NCI-H1092 (cell line): ENCODE results near the gene LOC101059915.
"Not testable (repeated sequence)": the region's sequence is repeated elsewhere in the genome, so short reads cannot be mapped to it uniquely, and the experiment has no call there.

ENCODE experiments used
- DNase-seq: peaks from one replicate; lab custom pipeline; 2025; lab: John Stamatoyannopoulos, UW

Gene LOC101059915

GRCh38 chrX:71675636-71676035 is 8.3 kb downstream of the LOC101059915 start:
- not testable (repeated sequence) for DNase-seq

DNA sequence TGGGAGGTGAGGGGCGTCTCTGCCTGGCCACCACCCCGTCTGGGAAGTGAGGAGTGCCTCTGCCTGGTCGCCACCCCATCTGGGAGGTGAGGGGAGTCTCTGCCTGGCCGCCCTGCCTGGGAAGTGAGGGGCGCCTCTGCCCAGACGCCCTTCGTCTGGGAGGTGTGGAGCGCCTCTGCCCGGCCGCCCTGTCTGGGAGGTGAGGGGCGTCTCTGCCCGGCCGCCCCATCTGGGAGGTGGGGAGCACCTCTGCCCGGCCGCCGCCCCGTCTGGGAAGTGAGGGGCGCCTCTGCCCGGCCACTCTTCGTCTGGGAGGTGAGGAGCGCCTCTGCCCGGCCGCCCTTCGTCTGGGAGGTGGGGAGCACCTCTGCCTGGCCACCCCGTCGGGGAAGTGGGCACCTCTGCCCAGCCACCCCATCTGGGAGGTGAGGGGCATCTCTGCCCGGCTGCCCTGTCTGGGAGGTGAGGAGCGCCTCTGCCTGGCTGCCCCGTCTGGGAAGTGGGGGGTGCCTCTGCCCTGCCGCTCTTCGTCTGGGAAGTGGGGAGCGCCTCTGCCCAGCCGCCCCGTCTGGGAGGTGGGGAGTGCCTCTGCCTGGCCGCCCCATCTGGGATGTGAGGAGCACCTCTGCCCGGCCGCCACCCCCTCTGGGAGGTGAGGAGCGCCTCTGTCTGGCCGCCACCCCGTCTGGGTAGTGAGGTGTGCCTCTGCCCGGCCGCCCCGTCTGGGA is 8.9 kb downstream of the LOC101059915 start:
- DNase-seq = not testable (repeated sequence)

DNA sequence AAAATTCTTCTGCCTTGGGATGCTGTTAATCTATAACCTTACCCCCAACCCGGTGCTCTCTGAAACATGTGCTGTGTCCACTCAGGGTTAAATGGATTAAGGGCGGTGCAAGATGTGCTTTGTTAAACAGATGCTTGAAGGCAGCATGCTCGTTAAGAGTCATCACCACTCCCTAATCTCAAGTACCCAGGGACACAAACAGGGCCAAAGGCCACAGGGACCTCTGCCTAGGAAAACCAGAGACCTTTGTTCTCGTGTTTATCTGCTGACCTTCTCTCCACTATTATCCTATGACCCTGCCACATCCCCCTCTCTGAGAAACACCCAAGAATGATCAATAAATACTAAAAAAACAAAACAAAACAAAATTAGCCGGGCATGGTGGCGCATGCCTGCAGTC is 9.8 kb downstream of the LOC101059915 start:
- not testable (repeated sequence) for DNase-seq

GRCh38 chrX:71679575-71680207 is 12.3 kb downstream of the LOC101059915 start:
- no peak for DNase-seq

GRCh38 chrX:71696641-71697465 is 29.5 kb downstream of the LOC101059915 start:
- not testable (repeated sequence) for DNase-seq

DNA sequence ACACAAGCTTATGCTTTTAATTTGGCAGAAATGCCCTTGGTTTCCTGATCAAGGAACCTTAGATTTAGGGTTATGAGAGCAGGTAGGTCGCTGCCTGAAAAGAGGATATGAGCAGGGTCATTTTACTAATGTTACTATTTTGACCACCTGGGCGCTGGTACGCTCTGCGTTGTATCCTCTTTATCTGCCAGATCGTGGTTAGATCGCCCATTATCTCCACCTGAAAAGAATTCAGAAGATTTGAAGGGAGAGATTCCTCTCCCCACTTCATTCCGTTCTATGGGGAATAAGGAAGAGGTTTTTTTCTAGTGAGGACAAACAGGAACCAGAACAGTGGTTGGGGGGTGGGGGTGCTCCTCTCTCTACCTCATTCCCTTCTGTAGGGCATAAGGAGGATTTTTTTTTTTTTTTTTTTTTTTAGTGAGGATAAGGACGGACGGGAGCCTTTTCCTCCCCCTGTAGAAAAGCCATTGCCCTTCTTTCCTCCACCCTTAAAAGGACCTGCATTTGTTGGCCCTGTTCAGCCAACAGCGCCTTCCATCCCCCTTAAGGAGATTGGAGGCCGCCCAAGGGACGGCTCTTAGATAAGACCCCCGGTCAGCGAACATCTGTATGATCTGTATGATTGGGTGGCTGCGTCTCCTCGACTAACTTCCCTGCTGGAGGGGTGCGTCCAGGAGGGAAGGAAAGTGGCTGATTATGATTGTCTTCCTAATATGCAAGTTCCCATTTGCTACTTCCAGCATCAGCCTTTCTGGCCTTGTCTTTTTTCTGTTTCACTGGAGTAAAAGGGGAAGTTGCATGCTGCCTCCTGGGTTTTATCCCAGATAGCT is 30.3 kb downstream of the LOC101059915 start:
- DNase-seq = not testable (repeated sequence)

DNA sequence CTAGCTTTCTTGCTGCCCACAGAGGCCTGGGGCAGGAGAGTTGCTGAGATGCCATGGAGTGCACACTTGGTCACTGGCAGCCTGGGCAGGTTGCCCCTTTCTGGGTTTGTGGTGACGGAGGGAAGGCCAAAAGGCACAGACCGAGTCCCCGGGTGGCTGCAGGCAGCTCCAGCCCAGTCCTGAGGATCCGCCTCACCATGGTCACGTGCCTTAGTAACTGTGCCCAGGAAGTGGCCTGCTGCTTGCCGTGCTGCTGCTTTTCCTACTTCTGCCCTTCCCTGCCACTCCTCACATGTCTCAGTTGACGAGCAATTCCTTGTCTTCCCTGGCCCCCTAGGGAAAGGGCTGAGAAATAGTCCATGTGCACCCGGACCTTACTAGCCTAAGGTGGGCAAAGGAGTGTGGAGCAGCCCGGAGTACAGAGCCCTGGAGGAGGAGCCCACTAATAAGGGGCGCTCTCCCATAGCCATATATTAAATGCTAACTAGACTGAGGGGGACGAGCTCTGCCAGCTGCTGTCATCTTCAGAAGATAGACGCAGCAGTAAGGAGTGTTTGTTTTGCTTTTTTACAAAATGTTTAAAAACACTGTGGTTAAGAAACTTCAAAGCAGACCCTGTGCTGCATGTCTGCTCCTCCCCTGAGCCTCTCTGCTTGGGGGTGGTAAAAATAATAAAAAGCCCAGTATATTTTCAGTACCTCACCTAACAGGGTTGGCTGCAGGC is 31.1 kb downstream of the LOC101059915 start:
- DNase-seq = not testable (repeated sequence)

DNA sequence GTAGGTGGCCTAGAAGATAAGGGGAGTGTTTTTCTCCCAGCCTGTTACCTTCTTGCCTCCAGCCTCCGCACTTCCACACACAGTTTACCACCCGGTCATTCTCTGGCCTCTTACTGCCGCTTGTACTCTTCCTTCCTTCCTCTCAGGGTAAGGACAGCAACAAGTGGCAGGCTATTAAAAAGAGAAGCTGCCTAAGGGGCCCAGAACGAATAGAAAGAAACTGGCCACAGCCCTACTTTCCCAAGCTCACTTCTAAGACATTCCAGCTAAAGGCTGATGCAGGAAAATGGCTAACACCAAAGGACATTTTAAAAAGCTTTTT is 31.6 kb downstream of the LOC101059915 start:
- not testable (repeated sequence) for DNase-seq

GRCh38 chrX:71702853-71703252 is 35.5 kb downstream of the LOC101059915 start:
- DNase-seq = not testable (repeated sequence)

DNA sequence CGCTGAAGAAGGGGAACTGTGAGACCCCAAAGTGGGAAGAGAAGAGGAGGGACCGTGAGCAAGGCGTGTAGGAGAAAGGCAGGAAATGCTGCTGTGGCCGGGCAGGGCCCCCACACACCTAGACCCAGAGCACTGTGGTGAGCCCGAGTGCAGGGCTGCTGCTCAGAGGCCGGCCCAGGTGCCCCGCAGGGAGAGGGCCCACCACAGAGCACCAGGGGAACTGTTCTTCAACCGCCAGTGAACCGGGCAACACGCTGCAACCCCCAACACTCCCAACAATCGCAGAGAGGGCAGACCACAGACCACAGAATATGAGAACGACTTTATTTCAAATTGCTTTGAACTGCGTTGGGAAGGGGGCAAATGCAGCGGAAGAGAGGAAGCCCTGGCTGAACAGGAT is 46.7 kb downstream of the LOC101059915 start:
- DNase-seq = not testable (repeated sequence)

DNA sequence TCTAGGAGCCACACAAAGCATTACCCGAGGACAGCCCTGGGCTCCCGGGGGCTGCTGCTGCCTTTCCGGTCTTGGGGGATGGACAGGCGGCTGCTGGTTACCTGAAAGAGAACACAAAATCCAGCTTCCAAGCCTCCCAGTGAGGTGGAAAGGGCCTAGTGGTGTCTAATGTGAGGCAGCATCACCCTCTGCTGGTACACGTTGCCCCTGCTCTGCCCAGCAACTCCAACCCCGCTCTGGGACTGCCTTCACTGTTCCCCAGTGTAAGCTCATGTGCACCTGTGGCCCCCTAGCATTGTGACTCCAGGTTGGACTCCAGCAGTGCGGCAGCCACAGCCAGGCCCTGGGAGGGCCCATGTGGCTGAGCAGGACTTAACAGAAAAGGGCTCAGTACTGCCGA is 48.2 kb downstream of the LOC101059915 start:
- not testable (repeated sequence) for DNase-seq

- DNase-seq = not testable (repeated sequence)
Observed at GRCh38 chrX:71716323-71716722, 49.0 kb downstream of the LOC101059915 start.

DNA sequence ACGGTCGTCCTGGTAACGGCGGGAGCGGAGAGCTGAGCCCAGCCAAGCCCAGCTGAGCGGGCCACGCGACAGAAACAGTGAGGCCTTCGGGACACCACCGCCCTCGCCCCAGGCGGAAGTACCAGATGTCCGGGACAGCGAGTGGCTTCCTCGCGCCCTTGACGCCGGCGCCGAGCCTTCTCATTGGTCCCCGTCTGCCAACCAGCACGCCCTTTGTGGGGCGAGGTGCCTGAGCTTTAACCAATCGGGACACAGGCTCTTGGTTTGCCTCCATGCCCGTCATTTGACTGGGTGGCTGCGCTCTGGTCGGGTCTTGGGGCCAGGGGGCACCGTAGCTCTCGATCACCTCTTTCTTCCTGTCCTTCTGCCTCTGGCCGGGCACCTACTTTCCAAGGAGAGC is 50.8 kb downstream of the LOC101059915 start, which contains the start of gene CXorf49:
Gene CXorf49, minus strand, starts transcription at position 101 of the 400 bp plus-strand sequence. CDS start 134 bp downstream, outside the sequence.
- DNase-seq = not testable (repeated sequence)

DNA sequence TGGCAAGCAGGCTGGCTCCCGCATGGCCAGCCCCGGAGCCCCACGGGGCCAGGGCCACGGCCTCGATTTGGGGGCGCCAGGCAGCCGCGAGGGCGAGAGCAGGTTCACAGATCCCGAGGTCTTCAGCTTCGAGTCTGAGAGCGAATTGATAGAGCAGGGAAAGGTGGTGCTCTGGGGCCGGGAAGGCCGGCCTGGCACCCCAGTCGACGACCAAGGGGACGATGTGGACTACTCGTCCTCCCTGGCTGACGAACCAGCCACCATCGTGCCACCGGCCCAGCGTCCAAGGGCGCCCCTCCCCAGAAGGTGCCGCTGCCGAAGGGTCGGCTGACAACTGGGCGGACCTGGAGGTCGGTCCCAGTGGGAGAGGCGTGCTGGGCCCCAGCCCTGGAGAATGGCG is 51.8 kb downstream of the LOC101059915 start:
- not testable (repeated sequence) for DNase-seq

- not testable (repeated sequence) for DNase-seq
Observed at GRCh38 chrX:71720289-71720886, 53.0 kb downstream of the LOC101059915 start.
